Suprapubic skin (tissue), 4 donors: ENCODE data around the gene LCNL1. TPM values are rescaled to one million over a fixed set of nuclear protein-coding genes. Genes with fewer than 3 reads are reported as not detected.

Experiments
- DNase-seq, 2 donors: peaks; one replicate each; pipeline ENCODE4 v3.0.0-alpha.2; 2019; ENCODE audit warnings: low spot score in 2 of 2
- H3K27ac ChIP-seq: fragments of 200-600 bp; sonication (generic); one replicate; pipeline ENCODE4 v1.5.1; 2019
- H3K27me3 ChIP-seq: fragments of 200-600 bp; sonication (generic); one replicate; pipeline ENCODE4 v1.5.1; 2019
- H3K36me3 ChIP-seq: fragments of 200-600 bp; sonication (generic); one replicate; pipeline ENCODE4 v1.5.1; 2019
- H3K4me1 ChIP-seq: fragments of 200-600 bp; sonication (generic); one replicate; pipeline ENCODE4 v1.5.1; 2019
- H3K4me3 ChIP-seq: fragments of 200-600 bp; sonication (generic); one replicate; pipeline ENCODE4 v1.5.1; 2019; ENCODE audit warnings: mild to moderate bottlenecking
- H3K9me3 ChIP-seq: fragments of 200-600 bp; sonication (generic); one replicate; pipeline ENCODE4 v1.5.1; 2019
- EP300 ChIP-seq: sonication (generic); formaldehyde crosslinking; IDR thresholded peaks from one replicate; pipeline ENCODE4 v1.6.1; 2017; ENCODE audit warnings: antibody characterized with exemption
- POLR2A ChIP-seq, 2 donors: fragments of 450-650 bp; IDR thresholded peaks; one replicate each; pipeline ENCODE4 v1.6.1; 2017; ENCODE audit warnings: antibody characterized with exemption in 2 of 2, mild to moderate bottlenecking in 2 of 2, moderate library complexity in 2 of 2
- POLR2AphosphoS5 ChIP-seq, 3 donors: sonication (generic); formaldehyde crosslinking; IDR thresholded peaks; one replicate each; pipeline ENCODE4 v1.6.1; 2017; ENCODE audit warnings: antibody characterized with exemption in 3 of 3
- WGBS: methylation state at CpG from one replicate; pipeline ENCODE4 v1.1.5; 2018; 5-methylcytosine and 5-hydroxymethylcytosine counted together
- total RNA-seq, 4 donors: library from RNA; depleted of rRNA; stranded (reverse); fragments of >200 nt; gene quantifications; one replicate each; pipeline ENCODE4 v1.1.0, GENCODE V29; 2016
- TF ChIP-seq, protein P1 (sequence below), 2 donors: fragments of 200-600 bp in 1 of 2; fragments of 450-650 bp in 1 of 2; sonication (generic) in 1 of 2; IDR thresholded peaks; one replicate each; pipeline ENCODE4 v1.5.1; 2016 to 2019; ENCODE audit warnings: antibody characterized with exemption in 2 of 2, mild to moderate bottlenecking in 1 of 2, moderate library complexity in 1 of 2

Gene LCNL1
- total RNA-seq, 4 donors from 2014 or later, result 0.18 to 0.40 TPM; not detected in 2

DNA sequence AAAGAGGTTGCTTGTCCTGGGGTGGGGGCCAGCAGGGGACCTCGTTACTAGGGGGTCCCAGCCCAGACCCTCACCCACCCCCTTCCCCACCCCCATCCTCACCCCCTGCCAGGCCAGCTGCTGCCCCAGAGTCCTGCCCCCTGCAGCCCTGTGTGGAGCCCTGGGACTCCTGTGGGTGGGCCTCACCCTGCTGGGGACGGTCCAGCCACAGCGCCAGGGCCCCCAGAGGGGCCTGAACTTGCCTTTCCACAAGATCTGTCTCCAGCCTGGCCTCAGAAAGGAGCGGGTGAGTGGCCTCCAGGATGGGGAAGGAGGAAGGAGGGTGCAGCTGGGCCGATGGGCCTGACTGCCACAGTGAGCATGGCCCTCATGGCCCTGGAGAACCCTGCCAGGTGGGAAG lies 13.0 kb upstream of the LCNL1 start:
- no peaks in the 10 kb centered on the region for H3K9me3 ChIP-seq
- H3K27me3 ChIP-seq, result no peaks in the 10 kb centered on the region
- no peaks in the 10 kb centered on the region for H3K36me3 ChIP-seq
- WGBS, result 90% methylated on average over 2 of the region's 5 CpGs
- no peak overlapping the region for H3K27ac ChIP-seq
- TF ChIP-seq, protein P1, sequence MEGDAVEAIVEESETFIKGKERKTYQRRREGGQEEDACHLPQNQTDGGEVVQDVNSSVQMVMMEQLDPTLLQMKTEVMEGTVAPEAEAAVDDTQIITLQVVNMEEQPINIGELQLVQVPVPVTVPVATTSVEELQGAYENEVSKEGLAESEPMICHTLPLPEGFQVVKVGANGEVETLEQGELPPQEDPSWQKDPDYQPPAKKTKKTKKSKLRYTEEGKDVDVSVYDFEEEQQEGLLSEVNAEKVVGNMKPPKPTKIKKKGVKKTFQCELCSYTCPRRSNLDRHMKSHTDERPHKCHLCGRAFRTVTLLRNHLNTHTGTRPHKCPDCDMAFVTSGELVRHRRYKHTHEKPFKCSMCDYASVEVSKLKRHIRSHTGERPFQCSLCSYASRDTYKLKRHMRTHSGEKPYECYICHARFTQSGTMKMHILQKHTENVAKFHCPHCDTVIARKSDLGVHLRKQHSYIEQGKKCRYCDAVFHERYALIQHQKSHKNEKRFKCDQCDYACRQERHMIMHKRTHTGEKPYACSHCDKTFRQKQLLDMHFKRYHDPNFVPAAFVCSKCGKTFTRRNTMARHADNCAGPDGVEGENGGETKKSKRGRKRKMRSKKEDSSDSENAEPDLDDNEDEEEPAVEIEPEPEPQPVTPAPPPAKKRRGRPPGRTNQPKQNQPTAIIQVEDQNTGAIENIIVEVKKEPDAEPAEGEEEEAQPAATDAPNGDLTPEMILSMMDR (IDR thresholded peaks at IDR 0.05), result no peak
- no peak for TF ChIP-seq POLR2A (IDR thresholded peaks at IDR 0.05)
- no peak for TF ChIP-seq EP300
- TF ChIP-seq POLR2AphosphoS5 (IDR thresholded peaks at IDR 0.05), result no peak
- no peak overlapping the region for H3K4me3 ChIP-seq
- peaks cover 14% of the 10 kb centered on the region for H3K4me1 ChIP-seq
- DNase-seq, result no peak

DNA sequence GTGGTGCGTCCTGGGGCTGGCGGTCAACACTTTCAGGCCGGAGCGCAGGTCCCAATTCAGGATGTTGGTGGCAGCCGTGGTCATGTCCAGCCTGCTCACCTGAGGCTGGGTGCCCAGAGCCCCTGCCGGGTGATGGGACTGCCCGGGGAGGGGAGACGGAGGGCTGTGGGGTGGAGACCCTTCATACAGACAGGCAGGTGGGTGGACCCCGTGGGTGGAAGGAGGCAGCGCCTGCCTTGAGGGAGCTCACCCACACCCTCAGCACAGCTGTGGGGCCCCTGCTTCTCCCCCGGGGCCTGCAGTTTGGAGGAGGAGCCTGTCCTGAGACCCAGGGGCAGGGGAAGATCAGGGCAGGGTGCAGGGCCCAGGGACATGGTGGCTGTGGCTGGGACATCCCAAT lies 12.4 kb upstream of the LCNL1 start:
- peaks cover 18% of the 10 kb centered on the region for H3K4me1 ChIP-seq
- no peak overlapping the region for H3K4me3 ChIP-seq
- TF ChIP-seq, protein P1 (IDR thresholded peaks at IDR 0.05), result no peak
- no peak for TF ChIP-seq POLR2A (IDR thresholded peaks at IDR 0.05)
- no peak for TF ChIP-seq EP300
- no peak for TF ChIP-seq POLR2AphosphoS5 (IDR thresholded peaks at IDR 0.05)
- no peak for DNase-seq
- no peaks in the 10 kb centered on the region for H3K27me3 ChIP-seq
- WGBS, result no CpG with 5 or more reads among the region's 11 CpGs
- H3K27ac ChIP-seq, result no peak overlapping the region
- H3K36me3 ChIP-seq, result no peaks in the 10 kb centered on the region
- no peaks in the 10 kb centered on the region for H3K9me3 ChIP-seq

DNA sequence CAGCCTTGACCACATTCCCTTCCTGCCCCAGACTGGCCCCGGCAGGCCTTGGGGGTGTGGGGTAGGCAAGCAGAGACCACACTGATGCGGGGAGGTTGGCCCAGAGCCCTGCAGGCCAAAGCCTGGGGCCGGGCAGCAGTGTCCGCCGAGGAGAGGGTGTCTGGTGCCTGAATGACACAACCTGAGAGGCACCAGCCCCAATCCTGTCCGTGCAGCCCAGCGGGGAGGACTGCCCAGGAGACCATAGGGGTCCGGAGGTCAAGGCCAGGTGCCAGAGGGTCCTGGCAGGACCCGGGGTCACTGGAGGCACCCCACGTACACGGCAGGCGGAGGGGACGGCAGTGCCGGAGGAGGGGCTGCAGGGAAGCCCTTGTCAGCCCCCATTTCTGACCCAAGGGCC lies 11.0 kb upstream of the LCNL1 start:
- Histone ChIP-seq H3K4me3 (no peak overlapping the region), H3K27me3 (no peaks in the 10 kb centered on the region), H3K9me3 (no peaks in the 10 kb centered on the region), H3K27ac (no peak overlapping the region), H3K4me1 (peaks cover 26% of the 10 kb centered on the region), H3K36me3 (no peaks in the 10 kb centered on the region)
- TF ChIP-seq EP300 (no peak), POLR2A (IDR thresholded peaks at IDR 0.05) (no peak), POLR2AphosphoS5 (IDR thresholded peaks at IDR 0.05) (no peak)
- TF ChIP-seq, protein P1 (IDR thresholded peaks at IDR 0.05), result no peak
- WGBS, result no CpG with 5 or more reads among the region's 14 CpGs
- no peak for DNase-seq

- no peaks in the 10 kb centered on the region for H3K36me3 ChIP-seq
- no peak for DNase-seq
Measured at GRCh38 chr9:136972335-136972734, 10.5 kb upstream of the LCNL1 start.

DNA sequence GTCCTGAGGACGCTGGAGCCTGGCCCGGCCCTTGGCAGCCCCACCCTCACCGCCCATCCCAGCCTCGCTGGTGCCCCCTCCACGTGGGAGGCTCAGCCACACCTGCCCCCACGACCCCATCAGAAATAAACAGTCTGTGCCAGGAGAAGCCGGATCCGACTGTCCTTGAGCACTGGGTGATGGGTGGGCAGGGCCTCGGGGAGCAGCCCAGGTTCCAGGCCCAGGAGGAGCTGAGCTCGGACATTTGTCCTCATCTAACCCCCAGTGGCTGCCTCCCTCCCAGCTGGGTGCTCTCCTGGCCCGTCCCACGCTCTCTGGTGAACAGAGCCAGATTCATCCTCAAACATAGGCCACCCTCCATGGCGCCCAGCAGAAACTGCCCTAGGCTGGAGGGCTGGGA lies 10.1 kb upstream of the LCNL1 start:
- TF ChIP-seq, protein P1 (IDR thresholded peaks at IDR 0.05), result no peak
- no peak for TF ChIP-seq POLR2A (IDR thresholded peaks at IDR 0.05)
- TF ChIP-seq POLR2AphosphoS5 (IDR thresholded peaks at IDR 0.05), result no peak
- no peak for TF ChIP-seq EP300
- no peak overlapping the region for H3K4me3 ChIP-seq
- no peak overlapping the region for H3K27ac ChIP-seq
- no peaks in the 10 kb centered on the region for H3K27me3 ChIP-seq
- no peak for DNase-seq
- H3K4me1 ChIP-seq, result peaks cover 33% of the 10 kb centered on the region
- no peaks in the 10 kb centered on the region for H3K36me3 ChIP-seq
- H3K9me3 ChIP-seq, result no peaks in the 10 kb centered on the region
- 61% methylated on average over 8 of the region's 13 CpGs for WGBS

More at GRCh38 chr9:136972335-136972734, 10.5 kb upstream of the LCNL1 start:
- H3K4me3 ChIP-seq, result no peak overlapping the region
- H3K27me3 ChIP-seq, result no peaks in the 10 kb centered on the region
- TF ChIP-seq EP300 (no peak), POLR2A (IDR thresholded peaks at IDR 0.05) (no peak), POLR2AphosphoS5 (IDR thresholded peaks at IDR 0.05) (no peak)
- TF ChIP-seq, protein P1 (IDR thresholded peaks at IDR 0.05), result no peak
- no peak overlapping the region for H3K27ac ChIP-seq
- 80% methylated on average over 6 of the region's 11 CpGs for WGBS
- H3K4me1 ChIP-seq, result peaks cover 30% of the 10 kb centered on the region
- H3K9me3 ChIP-seq, result no peaks in the 10 kb centered on the region
